CD1c-positive myeloid dendritic cell (primary cell): ENCODE measurements around the gene ZNF235.
"Not testable (repeated sequence)": the region's sequence is repeated elsewhere in the genome, so short reads cannot be mapped to it uniquely, and the experiment has no call there.

ENCODE experiments used
- DNase-seq: peaks from one replicate; pipeline ENCODE4 v3.0.0-alpha.2; 2016; ENCODE audit errors: extremely low spot score

The ZNF235 gene

DNA sequence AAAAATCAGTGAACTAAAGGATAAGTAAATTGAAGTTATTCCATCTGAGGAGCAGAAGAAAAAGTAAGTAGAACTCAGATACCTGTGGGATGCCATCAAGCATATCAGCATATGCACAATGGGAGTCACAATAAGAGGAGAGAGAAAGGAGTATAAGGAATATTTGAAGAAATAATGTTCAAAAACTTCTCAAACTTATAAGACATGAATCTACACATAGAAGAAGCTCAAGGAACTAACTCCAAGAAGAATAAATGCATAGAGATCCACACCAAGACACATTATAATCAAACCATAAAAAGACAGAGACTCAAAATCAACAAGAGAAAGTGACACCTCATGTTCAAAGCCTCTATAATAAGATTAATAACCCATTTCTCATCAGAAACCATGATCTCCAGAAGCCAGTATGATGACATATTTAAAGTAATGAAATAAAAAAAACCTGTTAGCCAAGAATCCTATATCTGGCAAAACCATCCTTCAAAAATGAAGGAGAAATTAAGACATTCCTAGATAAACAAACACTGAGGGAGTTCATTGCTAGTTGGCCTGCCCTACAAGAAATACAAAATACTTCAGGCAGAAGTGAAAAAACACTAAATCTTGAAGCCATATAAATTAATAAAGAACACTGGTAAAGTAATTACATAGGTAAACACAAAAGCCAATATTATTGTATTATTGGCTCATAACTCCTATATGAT is 49.0 kb downstream of the ZNF235 start:
- no peak for DNase-seq

GRCh38 chr19:44254496-44254895 is 50.3 kb downstream of the ZNF235 start:
- DNase-seq, result no peak

DNA sequence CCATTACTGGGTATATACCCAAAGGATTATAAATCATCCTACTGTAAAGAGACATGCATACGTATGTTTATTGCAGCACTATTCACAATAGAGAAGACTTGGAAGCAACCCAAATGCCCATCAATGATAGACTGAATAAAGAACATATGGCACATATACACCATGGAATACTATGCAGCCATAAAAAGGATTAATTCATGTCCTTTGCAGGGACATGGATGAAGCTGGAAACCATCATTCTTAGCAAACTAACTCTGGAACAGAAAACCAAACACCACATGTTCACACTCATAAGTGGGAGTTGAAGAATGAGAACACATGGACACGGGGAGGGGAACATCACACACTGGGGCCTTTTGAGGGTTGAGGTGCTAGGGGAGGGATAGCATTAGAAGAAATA is 51.4 kb downstream of the ZNF235 start:
- DNase-seq, result not testable (repeated sequence)

DNA sequence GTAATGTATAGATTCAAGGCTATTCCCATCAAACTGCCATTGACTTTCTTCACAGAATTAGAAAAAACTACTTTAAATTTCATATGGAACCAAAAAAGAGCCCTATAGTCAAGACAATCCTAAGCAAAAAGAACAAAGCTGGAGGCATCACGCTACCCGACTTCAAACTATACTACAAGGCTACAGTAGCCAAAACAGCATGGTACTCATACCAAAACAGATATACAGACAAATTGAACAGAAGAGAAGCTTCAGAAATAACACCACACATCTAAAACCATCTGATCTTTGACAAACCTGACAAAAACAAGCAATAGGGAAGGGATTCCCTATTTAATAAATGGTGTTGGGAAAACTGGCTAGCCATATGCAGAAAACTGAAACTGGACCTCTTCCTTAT is 52.5 kb downstream of the ZNF235 start:
- not testable (repeated sequence) for DNase-seq

GRCh38 chr19:44236384-44236783 is 68.4 kb downstream of the ZNF235 start:
- no peak for DNase-seq
